ENCODE measurements around the gene MICALL2.
A peak's percentile ranks its signal among the peaks of the same experiment; 100 is the strongest.

MICALL2 gene

DNA sequence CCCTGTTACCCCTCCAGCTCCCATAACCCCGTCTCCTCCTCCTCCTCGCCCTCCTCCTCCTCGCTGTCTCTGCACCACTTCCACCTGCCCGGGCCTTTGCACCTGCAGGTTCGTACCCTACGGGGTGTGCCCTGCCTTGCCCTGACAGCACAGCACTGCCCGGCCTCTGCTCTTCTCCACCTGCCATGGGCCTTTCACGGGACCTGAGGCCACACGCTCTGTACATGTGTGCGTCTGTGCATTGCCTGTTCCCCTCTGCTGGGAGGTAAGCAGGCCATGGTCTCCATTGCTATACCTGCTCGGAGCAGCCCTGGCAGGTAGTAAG, 40.0 kb downstream of the MICALL2 start:
- no peak for DNase-seq

DNA sequence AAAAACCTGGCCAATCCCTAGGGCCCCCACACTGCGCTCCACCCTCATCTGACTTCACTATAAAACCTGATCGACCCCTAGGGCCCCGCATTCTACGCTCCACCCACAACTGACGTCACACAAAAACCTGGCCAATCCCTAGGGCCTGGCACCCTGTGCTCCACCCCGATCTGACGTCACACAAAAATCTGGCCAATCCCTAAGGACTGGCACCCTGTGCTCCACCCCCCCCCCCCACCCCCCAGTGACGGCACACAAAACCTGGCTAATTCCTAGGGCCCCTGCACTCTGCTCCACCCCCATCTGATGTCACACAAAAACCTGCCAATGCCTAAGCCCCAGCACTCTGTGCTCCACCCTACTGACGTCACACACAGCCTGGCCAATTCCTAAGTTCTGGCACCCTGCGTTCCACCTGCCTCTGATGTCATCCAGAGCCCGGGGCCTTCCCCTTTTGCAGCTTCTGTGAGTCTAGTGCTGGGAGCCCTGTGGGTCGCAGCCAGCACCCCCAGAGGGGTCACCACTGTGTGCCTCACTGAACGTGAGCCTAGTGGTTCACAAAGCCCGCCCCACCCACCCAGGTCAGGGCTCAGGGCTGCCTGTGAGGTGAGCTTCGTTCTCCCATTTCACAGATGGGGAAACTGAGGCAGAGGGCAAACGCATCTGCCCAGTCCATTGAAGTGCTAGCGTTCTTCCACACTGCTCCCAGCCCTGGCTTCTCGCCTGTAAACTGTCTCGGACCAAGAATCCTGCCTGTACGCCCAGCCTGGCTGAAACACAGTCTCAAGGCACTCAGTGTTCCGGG, 40.6 kb downstream of the MICALL2 start:
- peak in 1 of 56 donors; percentile 14 for DNase-seq

DNA sequence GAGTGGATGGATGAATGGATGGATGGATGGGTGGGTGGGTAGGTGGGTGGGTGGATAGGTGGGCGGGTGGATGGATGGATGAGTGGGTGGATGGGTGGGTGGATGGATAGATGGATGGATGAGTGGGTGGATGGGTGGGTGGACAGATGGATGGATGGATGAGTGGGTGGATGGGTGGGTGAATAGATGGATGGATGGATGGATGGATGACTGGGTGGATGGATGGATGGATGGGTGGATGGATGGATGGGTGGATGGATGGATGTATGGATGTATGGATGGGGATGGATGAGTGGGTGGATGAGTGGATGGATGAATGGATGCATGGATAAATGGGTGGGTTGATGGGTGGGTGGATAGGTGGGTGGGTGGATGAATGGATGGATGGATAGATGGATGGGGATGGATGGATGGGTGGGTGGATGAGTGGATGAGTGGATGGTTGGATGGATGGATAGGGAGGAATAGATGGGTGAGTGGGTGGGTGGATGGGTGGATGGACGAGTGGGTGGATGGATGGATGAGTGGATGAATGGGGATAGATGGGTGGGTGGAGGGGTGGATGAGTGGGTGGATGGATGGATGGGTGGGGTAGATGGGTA, 43.8 kb downstream of the MICALL2 start:
- no peak for DNase-seq

DNA sequence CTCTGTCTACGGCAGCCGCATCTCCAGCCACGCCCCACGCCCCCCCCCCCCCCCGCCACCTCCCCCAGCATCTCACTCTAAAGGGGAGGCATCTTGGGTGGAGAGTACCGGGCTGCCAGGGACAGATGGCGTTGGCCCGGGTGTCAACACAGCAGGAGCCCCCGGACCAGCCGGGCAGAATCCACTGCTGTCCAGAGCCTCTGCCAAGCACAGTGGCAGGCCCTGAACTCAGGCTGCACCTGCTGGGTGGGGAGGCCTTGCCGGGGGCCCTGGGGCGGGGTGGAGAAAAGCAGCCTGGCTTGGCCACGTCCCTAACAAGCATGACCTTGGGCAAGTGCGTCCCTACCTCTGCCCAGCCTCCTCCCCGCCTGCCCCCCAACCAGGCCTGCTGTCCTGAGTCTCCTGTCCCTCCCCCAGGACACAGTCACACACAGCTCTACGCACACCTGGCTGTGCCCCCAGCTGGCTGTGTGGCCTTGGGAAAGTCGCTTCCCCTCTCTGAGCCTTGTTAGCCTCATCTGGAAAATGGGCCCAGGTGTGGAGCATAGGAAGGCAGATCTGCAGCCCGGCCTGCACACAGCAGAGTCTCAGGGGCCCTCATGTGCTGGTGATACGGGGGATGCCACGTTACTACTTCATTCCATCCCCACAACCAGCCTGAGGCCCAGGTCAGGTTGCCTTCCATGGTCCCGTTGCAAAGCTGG, 45.2 kb downstream of the MICALL2 start:
- DNase-seq = no peak

DNA sequence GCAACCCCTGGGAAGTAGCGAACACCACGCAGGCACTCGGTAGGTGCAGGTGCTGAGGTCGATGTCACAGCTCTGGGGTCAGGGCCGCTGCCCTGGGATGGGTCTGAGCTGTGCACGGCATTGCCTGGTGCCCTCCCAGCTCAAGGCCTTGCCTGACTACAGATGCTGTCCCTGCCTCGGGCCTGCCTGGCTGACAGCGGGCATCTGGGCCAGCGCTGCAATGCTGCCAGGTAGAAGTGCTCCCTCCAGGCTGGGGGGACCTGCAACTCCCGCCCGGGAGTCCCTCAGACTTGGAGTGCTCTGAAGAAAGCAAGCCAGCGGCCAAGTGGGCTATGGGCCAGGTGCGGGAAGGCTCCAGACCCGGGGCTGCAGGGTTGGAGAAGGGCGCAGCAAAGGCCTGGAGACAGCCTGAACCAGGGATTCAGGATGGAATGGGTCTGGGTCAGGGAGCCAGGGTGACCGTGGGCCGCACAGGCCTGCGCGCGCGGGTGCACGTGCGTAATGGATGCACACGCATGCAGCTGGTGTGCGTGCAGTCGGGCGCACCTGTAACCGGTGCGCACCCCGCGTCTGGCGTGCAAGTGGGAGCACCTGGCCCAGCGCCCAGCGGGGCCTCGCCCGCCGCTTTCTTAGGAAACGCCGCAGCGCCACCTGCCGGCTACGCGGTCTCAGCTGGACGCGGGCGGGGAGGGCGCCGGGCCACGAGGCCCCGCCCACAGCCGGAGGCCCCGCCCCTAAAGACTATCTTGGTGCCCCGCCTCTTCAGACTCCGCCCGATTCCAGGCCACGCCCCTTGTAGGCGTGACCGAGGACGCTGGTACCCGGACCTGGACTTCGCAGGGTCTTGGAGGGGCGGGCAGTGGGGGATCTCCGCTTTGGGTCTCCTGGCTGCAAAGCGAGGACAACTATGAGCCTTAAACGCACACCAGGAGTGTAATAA, 46.7 kb downstream of the MICALL2 start:
- peak in 50 of 56 donors; percentile 13 to 89 (median 53) for DNase-seq

DNA sequence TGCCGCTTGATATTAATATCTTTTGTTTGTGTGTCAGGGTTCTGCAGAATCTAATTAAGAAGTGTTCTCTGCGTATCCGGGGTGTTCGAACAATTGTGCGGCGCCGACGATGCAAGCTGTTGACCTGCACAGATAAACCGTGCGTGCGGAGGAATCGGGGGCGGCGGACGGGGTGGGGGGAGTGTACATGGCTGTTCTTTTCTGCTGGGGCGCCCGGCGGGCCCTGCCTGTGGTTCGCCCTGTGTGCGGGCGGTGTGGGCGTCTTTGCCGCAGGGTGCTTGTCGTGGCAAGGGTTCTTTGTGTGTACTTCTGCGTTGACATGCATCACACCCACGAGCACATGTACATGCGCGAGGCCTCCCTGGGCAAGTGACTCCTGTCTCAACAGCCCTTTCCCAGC, 47.9 kb downstream of the MICALL2 start:
- no peak for DNase-seq

DNA sequence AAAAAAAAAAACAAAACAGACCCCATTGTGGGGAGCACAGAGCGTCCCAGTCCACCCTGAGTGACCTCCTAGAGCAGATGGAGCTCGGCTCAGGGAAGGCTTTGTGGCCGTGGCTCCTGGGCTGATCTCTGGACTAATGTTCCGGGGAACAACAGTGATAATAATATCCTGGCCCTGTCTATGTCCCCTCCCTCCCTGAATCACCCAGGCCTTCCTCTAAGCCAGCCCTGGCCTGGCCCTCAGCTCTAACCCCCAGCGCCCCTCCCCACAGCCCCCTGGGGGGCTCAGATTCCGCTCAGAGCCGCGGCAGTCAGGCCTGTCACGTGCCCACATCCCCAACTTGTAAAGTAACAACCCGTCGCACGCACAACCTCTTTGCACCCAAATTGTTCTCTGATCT, 48.3 kb downstream of the MICALL2 start:
- no peak for DNase-seq

DNA sequence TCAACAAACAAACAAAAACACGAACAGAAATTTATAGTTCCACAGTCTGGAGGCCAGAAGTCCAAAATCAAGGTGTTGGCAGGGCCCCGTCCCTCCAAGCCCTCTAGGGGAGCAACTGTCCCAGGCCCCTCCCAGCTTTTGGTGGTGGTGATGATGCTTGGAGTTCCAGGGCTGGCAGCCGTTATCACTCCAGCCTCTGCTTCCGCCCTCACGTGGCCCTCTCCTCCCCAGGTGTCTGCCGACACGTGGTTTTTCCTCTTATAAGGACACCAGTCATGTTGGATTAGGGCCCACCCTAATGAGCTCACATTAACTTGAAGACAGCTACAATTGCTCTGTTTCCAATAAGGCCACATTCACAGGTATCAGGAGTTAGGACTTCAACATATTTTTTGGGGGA, 49.7 kb downstream of the MICALL2 start:
- no peak for DNase-seq

DNA sequence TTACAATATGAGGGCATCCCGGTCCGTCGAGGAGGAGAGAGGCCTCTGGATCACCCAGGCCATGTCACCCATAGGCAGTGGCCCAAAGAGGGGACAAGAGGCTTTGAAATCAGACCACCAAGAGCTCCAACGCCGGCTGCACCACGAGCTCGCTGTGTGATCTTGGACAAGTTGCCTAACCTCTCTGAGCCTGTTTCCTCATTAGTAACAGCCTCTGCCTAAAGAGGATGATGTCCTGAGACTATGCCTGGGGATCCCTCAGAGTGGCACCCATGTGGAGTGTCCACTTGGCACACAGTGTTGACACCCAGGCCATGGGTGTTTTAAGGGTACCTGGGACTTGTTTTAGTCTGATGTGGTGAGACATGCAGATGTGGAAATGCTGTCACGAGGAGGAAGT, 50.8 kb downstream of the MICALL2 start:
- no peak for DNase-seq

DNA sequence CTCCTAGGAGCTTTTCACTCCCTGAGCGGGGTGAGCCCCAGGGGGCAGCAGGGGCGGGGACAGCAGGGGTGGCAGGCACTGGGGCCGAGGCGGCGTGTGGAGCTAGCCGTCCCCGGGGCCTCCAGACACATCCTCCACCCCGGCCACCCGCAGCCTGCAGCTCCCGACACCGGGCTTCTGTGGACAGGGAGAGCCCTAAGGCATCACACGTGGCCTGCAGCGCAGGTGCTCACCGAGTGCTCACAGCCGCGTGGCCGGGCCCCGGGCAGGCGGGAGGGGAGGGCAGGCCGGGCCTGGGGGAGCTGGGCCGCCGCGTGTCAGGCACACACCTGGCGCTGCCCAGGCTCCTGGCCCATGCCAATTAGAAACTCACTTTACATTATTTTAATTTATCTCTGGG, 51.4 kb downstream of the MICALL2 start:
- DNase-seq = no peak

DNA sequence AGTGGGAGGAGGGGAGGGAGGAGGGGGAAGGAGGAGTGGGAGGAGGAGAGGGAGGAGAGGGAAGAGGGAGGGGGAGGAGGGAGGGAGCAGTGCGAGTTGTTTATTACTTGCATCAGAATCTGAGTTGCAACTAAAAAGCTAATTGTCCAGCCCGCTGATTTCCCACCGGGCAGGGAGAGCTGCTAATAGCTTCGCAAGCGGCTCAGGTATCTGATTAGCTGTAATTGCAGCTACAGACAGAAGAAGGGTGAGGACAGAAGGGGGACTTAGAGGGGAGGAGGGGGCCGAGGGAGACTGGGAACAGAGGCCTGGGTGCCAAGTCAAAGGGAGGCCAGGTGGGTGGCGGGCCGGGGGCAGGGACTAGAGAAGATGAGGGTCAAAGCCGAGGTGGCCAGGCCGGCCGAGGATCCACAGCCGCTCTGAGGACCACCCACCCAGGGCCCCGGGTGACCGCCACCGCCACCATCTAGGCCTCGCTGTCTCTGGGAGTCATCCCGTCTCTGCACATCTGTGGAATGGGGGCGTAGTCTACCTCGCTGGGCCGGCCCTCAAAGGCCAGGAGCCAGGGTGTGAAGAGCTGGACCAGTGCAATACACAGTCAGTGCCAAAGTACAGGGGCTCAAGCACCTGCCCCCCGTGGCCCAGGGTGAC, 54.2 kb downstream of the MICALL2 start:
- DNase-seq = no peak

DNA sequence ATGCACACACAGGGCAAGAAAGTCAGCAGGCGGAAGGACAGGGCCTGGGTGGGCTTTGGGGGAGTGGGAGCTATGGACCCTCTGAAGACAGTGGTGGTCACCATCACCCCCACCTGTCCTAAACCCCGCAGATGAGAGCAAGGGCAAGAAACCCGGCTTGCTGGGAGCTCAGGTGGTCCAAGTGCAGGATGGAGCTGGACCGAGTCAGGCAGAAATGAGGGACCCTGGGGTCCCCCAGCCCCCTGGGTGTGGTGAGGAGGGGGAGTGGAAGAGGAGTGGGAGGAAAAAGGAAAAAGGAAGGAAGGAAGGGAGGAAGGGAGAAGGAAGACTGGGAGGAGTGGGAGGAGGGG, 54.8 kb downstream of the MICALL2 start:
- no peak for DNase-seq

DNA sequence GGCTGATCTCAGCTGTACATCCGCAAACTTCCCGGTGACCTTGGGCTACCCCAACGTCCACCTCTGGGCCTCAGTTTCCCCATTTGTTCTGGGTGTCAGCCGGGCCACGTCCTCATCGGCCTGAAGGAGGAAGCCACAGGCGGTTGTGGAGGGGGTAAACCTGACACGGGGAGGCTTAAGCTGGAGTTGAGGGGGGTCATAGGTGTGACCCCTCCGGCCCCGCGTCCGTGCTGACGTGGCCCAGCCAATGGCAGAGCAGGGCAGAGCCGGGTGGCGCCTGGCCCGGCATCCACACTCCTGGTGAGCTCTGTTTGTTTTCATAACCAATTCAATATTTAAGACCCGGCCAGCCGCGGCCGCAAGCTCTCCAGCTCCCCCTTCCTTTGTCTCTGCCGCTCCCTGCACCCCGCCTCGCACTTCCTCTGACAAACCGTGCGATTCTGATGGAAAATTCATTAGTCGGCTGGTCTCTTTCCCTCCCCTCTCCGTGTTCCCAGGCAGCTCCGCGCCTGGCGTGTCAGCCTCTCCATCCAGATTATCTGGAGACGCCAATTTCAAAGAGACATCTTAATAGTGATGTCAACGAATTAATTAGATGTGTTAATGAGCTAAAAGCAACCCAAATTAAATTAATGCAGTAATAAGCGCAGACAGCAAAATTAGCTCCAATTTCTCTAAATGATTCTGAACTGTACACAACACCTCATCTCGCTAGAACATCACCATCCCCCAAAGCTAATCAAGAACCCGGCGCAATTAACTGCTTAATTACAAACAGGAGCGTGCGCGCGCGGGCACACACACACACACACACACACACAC, 55.4 kb downstream of the MICALL2 start:
- DNase-seq = peak in 29 of 56 donors; percentile 6 to 73 (median 25)

DNA sequence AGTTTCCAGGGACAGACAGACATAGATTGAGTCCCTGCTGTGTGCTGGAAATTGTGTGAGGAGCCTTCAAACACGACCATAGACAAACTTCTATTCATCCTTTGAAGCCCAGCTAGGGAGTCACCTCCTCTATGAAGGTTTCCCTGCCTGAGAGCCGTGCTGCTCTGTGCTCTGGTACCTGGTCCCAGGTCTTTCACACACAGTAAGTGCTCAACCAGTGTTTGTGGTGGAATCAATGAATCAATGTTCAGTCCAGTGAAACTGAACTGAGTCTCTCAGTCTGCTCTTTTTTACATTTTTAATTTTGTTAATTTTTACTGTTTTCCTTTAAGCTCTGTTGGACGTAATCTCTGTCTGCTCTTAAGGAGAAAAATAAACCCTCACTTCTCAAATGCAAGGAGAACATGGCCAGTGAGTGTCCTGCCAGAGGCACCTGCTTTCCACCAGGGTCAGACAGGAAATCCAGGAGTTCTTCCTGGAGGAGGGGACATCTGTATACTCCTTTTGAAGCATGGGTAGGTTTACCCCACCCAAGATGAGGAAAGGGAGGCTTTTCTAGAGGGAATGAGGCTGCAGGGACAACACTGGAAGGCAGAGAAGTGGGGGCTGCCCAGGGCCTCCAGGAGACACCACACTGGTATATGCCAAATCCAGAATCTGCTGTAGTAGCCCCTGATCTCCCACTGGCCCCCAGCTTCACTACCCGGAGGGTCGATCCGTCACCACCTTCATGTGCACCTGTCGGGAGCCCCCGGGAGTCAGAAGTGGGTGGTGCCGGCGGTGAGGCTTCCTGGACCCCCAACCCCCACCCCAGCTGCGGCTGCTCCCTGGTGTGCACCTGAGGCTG, 56.3 kb downstream of the MICALL2 start:
- no peak for DNase-seq

DNA sequence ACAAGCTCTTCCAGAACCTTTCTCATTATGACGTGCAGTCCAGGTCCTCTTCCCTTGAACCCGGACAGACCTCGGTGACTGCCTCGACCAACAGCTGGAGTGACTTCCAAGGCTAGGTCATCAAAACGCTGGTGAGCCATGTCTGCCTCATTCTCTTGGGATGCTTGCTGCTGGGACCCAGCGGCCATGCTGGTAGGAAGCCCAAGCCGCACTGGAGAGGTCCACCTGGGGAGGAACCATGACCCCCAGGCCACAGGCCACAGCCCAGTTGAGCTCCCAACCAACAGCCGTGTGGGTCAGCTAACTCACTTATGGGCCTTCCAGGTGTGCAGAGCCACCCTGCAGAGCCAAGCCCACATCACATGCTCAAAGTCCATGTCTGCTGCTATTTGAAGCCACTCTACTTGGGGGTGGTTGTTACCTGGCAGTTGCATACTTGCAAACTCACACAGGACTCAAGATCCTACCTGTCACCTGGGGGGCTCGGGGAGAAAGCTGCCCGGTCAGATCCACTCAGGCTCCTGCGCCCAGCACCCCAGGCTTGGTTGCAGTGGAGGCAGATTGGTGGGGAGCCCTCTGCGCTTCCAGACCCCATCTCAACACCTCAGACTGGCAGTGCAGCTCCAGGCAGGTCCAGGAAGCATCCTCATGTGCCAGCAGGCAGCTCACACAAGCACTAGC, 57.0 kb downstream of the MICALL2 start:
- no peak for DNase-seq

DNA sequence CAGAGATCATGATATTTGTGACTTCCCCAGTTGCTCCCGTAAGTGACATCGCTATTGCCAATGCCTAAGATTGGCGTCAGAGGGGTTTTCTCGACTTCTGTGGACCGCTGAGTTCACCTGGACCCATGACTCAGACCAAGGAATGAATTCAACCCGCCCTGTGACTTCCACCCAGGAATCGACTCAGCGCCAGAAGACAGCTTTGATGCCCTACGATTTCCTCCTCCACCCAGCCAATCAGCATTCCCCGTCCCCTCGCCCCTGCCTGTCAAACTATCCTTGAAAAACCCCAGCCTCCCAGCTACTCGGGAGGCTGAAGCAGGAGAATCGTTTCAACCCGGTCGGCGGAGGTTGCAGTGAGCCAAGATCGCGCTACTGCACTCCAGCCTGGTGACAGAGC, 58.3 kb downstream of the MICALL2 start:
- DNase-seq = peak in 2 of 56 donors; percentile 3 to 13

DNA sequence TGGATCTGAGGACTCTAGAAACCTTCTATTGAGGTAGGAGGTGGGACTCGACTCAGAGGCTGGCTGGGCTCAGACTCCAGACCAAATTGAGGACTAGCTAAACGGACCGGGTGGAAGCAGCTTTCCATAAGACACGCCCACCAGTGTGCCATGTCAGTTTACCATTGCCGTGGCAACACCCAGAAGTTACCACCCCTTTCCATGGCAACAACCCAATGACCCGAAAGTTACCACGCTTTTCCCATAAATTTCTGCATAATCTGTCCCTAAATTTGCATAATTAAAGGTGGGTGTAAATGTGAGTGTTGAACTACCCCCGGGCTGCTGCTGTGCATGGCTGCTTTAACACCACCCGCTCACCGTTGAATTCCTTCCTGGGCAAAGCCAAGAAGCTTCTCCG, 58.9 kb downstream of the MICALL2 start:
- peak in 23 of 56 donors; percentile 3 to 67 (median 30) for DNase-seq

DNA sequence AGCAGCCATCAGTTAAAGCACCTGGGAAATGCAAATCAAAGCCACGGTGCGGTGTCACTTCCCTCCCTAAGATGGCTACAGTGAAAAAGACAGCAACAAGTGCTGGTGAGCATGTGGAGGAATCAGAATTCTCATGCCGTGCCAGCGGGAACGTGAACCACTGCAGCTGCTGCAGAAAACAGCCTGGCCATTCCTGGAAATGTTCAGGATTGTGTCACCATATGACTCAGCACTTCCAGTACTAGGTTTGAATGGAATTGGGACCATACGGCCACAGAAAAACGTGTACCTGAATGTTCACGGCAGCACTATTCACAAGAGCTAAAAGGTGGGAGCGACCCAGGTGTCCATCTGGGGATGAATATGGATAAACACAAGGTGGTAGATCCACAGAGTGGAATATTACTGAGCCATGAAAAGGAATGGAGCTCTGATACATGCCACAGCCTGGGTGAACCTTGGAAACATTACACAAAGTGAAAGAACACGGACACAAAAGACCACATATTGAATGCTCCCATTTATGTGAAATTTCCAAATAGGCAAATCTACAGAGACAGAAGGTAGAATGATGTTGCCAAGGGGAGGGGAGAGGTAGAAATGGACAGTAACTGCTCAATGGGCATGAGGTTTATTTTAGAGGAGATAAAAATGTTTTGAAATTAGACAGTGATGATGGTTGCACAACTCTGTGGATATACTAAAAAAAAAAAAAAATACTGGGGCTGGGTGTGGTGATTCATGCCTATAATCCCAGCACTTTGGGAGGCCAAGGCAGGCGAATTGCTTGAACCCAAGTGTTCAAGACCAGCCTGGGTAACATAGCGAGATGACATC, 61.6 kb downstream of the MICALL2 start:
- DNase-seq = no peak
